K562 (cell line): ENCODE results near the gene TAS1R3. TPM values are rescaled to one million over a fixed set of nuclear protein-coding genes. Genes with fewer than 3 reads are reported as not detected.

Experiments used
- AFF4 ChIP-seq: sonication (generic); formaldehyde crosslinking; IDR thresholded peaks from 2 replicates; pipeline ENCODE4 v1.8.0; 2023; ENCODE audit warnings: mild to moderate bottlenecking, missing genetic modification reagents
- ATF2 ChIP-seq: sonication (generic); formaldehyde crosslinking; IDR thresholded peaks from 2 replicates; pipeline ENCODE4 v1.8.1; 2022; ENCODE audit warnings: missing genetic modification reagents
- CSDE1 ChIP-seq, 2 experiments: fragments of 450-650 bp; IDR thresholded peaks; 2 replicates each; pipeline ENCODE4 v1.6.1; 2016; ENCODE audit warnings: mild to moderate bottlenecking in 1 of 2
- FOXP1 ChIP-seq: sonication (generic); formaldehyde crosslinking; IDR thresholded peaks from 2 replicates; pipeline ENCODE4 v1.8.0; 2022; ENCODE audit warnings: mild to moderate bottlenecking, missing genetic modification reagents
- GATAD2B ChIP-seq: fragments of 450-650 bp; IDR thresholded peaks from 2 replicates; pipeline ENCODE4 v1.6.1; 2017; ENCODE audit warnings: mild to moderate bottlenecking, borderline replicate concordance
- HDAC6 ChIP-seq: IDR thresholded peaks from 2 replicates; pipeline ENCODE4 v1.6.1; 2012; ENCODE audit warnings: low read depth, mild to moderate bottlenecking, control low read depth, inconsistent platforms, low read length, moderate library complexity
- KAT8 ChIP-seq: fragments of 450-650 bp; IDR thresholded peaks from 2 replicates; pipeline ENCODE4 v1.6.1; 2016; ENCODE audit warnings: low read depth, mild to moderate bottlenecking
- KLF10 ChIP-seq: fragments of 250-450 bp; sonication (Bioruptor Pico); IDR thresholded peaks from 2 replicates; pipeline ENCODE4 v1.6.1; 2021; ENCODE audit warnings: matching md5 sums
- MBD1 ChIP-seq: fragments of 250-450 bp; sonication (Bioruptor Pico); IDR thresholded peaks from 2 replicates; pipeline ENCODE4 v1.8.0; 2022; ENCODE audit warnings: inconsistent platforms
- POLR2G ChIP-seq: fragments of 200-400 bp; formaldehyde crosslinking; IDR thresholded peaks from 2 replicates; pipeline ENCODE4 v1.6.1; 2017; ENCODE audit warnings: low read depth, mild to moderate bottlenecking, antibody characterized with exemption, low read length, moderate library complexity
- PRMT5 ChIP-seq: sonication (generic); formaldehyde crosslinking; IDR thresholded peaks from 2 replicates; pipeline ENCODE4 v1.5.0; 2020; ENCODE audit warnings: missing genetic modification reagents
- RBM22 ChIP-seq: fragments of 200-400 bp; formaldehyde crosslinking; IDR thresholded peaks from 2 replicates; pipeline ENCODE4 v1.6.1; 2018; ENCODE audit warnings: low read length, low read depth; ENCODE audit not compliant: poor library complexity, severe bottlenecking
- SMAD2 ChIP-seq: fragments of 150-350 bp; IDR thresholded peaks from 2 replicates; pipeline ENCODE4 v1.6.1; 2014; ENCODE audit warnings: low read depth, mild to moderate bottlenecking, low read length
- SP1 ChIP-seq: sonication (generic); formaldehyde crosslinking; IDR thresholded peaks from 2 replicates; pipeline ENCODE4 v1.8.1; 2022; ENCODE audit warnings: mild to moderate bottlenecking, missing genetic modification reagents
- TAF1 ChIP-seq: IDR thresholded peaks from 2 replicates; pipeline ENCODE4 v1.6.1; 2011; ENCODE audit warnings: mild to moderate bottlenecking, low read length, moderate library complexity; ENCODE audit not compliant: insufficient read depth, control insufficient read depth, severe bottlenecking; ENCODE audit errors: extremely low read depth
- ZNF253 ChIP-seq: fragments of 250-450 bp; sonication (Bioruptor Pico); conservative IDR thresholded peaks from 2 replicates; pipeline ENCODE4 v1.6.1; 2021; ENCODE audit warnings: mild to moderate bottlenecking
- ZNF551 ChIP-seq: fragments of 250-450 bp; sonication (Bioruptor Pico); IDR thresholded peaks from 2 replicates; pipeline ENCODE4 v1.5.0; 2021; ENCODE audit warnings: mild to moderate bottlenecking, moderate library complexity
- ZNF76 ChIP-seq: fragments of 250-450 bp; sonication (Bioruptor Pico); IDR thresholded peaks from 2 replicates; pipeline ENCODE4 v1.4.0; 2020; ENCODE audit warnings: mild to moderate bottlenecking, moderate library complexity, borderline replicate concordance
- ZNF830 ChIP-seq: fragments of 250-450 bp; sonication (Bioruptor Pico); IDR thresholded peaks from 2 replicates; pipeline ENCODE4 v1.5.0; 2021; ENCODE audit warnings: mild to moderate bottlenecking
- polyA plus RNA-seq, 8 experiments: library from polyadenylated mRNA; depleted of rRNA in 4 of 8; stranded (reverse) in 5 of 8; unstranded in 3 of 8; fragments of >200 nt; fragmentation: Nextera tagmentation in 2 of 8; fragmentation: Illumina TruSeq in 1 of 8; extraction: Ambion mirVana in 2 of 8; extraction: Trizol in 1 of 8; gene quantifications; 2 replicates each; pipeline versions ENCODE4 v1.2.1 to v1.2.3, GENCODE V29; 2011 to 2014; ENCODE audit warnings: inconsistent platforms in 1 of 8, missing spikeins in 1 of 8
- total RNA-seq, 7 experiments: library from RNA; depleted of rRNA in 6 of 7; stranded (reverse); fragments of >200 nt in 6 of 7; fragmentation: Illumina TruSeq in 2 of 7; extraction: Trizol in 2 of 7; gene quantifications; 2 replicates each; pipeline versions ENCODE4 v1.2.1 to v1.2.3, GENCODE V29; 2011 to 2021; ENCODE audit warnings: low replicate concordance in 1 of 7

TAS1R3 gene
- total and polyA plus RNA-seq, 9 of the 15 experiments (the other 6 are each of a cell fraction or from before 2014, with no cell fraction given) = 0.07 to 0.13 TPM; not detected in 7

GRCh38 chr1:1307923-1308755 lies 22.9 kb upstream of the TAS1R3 start, which contains the start of the genes ACAP3 and PUSL1 (continued):
- no peak for TF ChIP-seq MBD1 (CRISPR knock-in tag)
- TF ChIP-seq KLF10 = no peak
- TF ChIP-seq TAF1 = peak; percentile 62
- TF ChIP-seq ZNF551 = no peak
- peak; percentile 30 for TF ChIP-seq RBM22
- TF ChIP-seq GATAD2B = peak; percentile 40
- TF ChIP-seq SMAD2 = no peak
- peak; percentile 89 for TF ChIP-seq SP1
- no peak for TF ChIP-seq ZNF830 (CRISPR knock-in tag)
- TF ChIP-seq KAT8 = no peak
- TF ChIP-seq ZNF76 = no peak
- 0 out of 2 replicates have a peak, but pooled peaks have one; percentile 55 for TF ChIP-seq PRMT5
- TF ChIP-seq ATF2 (CRISPR knock-in tag) = peak; percentile 20; the same call in 1 of the 2 replicates
- no peak; the same call in none of the 2 replicates for TF ChIP-seq AFF4
- peak; percentile 88 for TF ChIP-seq POLR2G
- TF ChIP-seq CSDE1 (IDR thresholded peaks at IDR 0.05) = no peak
- TF ChIP-seq ZNF253 (CRISPR knock-in tag) = no peak
- TF ChIP-seq FOXP1 = no peak
- no peak for TF ChIP-seq HDAC6
